ENCODE results near the gene ARMH2.
"Not testable (repeated sequence)": the region's sequence is repeated elsewhere in the genome, so short reads cannot be mapped to it uniquely, and the experiment has no call there.

The ARMH2 gene

GRCh38 chr6:24761851-24762250 lies 36.9 kb downstream of the ARMH2 start:
- DNase-seq = no peak

GRCh38 chr6:24761193-24761835 lies 37.4 kb downstream of the ARMH2 start:
- no peak for DNase-seq

GRCh38 chr6:24760210-24760609 lies 38.5 kb downstream of the ARMH2 start:
- no peak for DNase-seq

GRCh38 chr6:24759718-24760117 lies 39.0 kb downstream of the ARMH2 start:
- no peak for DNase-seq

GRCh38 chr6:24757611-24758010 lies 41.1 kb downstream of the ARMH2 start:
- no peak for DNase-seq

- DNase-seq = no peak
Measured at GRCh38 chr6:24755279-24755678, 43.4 kb downstream of the ARMH2 start.

- DNase-seq = not testable (repeated sequence)
Measured at GRCh38 chr6:24754378-24754777, 44.3 kb downstream of the ARMH2 start.

- DNase-seq = no peak
Measured at GRCh38 chr6:24753545-24753944, 45.2 kb downstream of the ARMH2 start.

- no peak for DNase-seq
Measured at GRCh38 chr6:24752917-24753492, 45.7 kb downstream of the ARMH2 start.

GRCh38 chr6:24752503-24752902 lies 46.2 kb downstream of the ARMH2 start:
- DNase-seq = no peak

GRCh38 chr6:24750878-24751277 lies 47.8 kb downstream of the ARMH2 start:
- DNase-seq = not testable (repeated sequence)

GRCh38 chr6:24749297-24749696 lies 49.4 kb downstream of the ARMH2 start:
- DNase-seq = no peak
